Activated CD8-positive, alpha-beta memory T cell treated with anti-CD3 and anti-CD28 coated beads, Interleukin-2, amount 50 U/mL, for 4 hours (primary cell): ENCODE measurements around the gene REPS1.
"Not testable (repeated sequence)": the region's sequence is repeated elsewhere in the genome, so short reads cannot be mapped to it uniquely, and the experiment has no call there.

Source experiments
- DNase-seq: peaks from one replicate; pipeline ENCODE4 v3.0.0-alpha.2; 2020

The REPS1 gene, protein sequence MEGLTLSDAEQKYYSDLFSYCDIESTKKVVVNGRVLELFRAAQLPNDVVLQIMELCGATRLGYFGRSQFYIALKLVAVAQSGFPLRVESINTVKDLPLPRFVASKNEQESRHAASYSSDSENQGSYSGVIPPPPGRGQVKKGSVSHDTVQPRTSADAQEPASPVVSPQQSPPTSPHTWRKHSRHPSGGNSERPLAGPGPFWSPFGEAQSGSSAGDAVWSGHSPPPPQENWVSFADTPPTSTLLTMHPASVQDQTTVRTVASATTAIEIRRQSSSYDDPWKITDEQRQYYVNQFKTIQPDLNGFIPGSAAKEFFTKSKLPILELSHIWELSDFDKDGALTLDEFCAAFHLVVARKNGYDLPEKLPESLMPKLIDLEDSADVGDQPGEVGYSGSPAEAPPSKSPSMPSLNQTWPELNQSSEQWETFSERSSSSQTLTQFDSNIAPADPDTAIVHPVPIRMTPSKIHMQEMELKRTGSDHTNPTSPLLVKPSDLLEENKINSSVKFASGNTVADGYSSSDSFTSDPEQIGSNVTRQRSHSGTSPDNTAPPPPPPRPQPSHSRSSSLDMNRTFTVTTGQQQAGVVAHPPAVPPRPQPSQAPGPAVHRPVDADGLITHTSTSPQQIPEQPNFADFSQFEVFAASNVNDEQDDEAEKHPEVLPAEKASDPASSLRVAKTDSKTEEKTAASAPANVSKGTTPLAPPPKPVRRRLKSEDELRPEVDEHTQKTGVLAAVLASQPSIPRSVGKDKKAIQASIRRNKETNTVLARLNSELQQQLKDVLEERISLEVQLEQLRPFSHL

DNA sequence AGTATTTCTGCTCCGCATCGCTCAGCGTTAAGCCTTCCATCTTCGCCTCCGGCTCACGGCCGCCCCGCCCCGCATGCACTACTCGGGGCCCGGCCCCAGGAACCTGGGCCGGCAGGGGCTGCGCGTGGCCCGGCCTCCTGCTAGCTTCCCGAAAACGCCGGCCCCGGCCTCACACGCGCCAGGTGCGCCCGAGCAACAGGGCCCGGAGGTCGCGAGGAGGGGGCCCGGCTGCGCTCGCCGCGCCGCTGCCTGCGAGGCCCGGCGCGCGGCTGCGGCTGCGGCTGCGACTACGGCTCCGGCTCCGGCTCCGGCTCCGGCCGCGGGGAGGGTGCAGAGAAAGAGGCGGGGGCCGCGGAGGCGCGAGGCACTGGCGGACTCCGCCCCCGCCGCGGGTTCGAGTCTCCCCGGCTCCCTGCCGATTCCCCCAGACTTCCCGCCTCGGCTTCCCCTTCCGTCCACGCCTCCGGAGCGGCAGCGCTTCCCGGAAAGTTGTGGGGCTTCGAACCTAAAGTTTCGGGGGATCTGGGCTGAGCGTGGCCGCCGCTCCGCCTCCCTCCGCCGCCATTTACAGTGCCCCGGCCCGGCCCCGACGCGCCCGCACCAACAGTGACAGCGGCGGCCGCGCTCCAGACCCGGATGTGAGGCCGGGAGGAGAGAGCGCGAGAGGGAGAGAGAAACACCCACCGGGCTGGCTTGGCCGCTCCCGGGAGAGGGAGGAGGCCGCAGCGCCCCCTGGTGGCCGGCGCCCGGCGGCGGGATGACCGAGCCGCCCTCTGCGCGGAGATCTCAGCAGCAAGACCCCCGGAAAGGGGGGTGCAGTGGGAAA, at the start of gene REPS1:
Gene REPS1, minus strand, starts transcription at position 611 of the 826 bp plus-strand sequence. Its CDS starts 571 bp downstream, at position 40.
- peak; percentile 93 for DNase-seq

DNA sequence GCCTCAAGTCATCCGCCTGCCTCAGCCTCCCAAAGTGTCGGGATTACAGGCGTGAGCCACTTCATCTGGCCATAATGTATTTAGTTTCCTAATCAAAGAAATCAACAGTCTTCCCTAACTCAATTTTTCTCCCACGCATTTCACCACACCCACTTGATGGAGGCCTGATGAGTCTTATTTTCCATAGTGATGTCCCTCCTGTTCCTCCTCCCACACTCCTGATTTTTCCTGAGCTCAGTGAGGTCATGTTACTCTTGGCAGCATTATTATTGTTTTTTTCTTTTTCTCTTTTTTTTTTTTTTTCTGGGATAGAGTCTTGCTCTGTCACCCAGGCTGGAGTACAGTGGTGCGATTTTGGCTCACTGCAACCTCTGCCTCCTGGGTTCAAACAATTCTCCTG, 49.4 kb upstream of the REPS1 start:
- DNase-seq: no peak

DNA sequence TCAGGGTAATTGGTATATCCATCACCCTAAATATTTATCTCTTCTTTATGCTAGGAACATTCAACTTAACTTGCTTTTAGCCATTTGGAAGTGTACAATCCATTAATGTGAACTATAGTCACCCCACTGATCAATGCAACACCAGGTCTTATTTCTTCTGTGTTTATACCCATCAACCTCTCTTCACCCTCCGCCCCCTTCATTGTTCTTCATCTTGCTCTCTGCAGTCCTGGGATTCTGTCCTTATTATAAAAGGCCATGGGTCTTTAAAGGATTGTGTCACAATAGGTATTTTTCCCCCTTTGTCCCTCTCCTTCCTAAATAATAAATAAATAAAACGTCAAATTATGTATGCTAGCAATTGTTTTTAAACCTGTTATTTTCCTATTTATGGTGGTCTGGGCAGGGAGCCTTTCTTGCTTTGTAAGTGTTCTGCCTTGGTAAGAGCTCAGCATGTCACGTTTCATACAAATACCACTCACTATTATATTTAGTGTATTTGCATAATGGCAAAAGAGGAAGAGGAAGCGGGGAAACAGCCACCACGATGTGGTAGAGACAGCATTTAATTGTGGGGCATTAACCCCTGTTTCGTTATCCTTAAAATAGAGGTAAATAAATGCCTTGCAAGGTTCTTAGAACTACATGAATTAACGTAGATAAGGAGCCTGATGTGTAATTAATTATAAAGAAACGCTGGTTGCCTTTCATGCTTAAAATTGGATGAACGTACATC, 42.3 kb upstream of the REPS1 start:
- DNase-seq: peak; percentile 18

DNA sequence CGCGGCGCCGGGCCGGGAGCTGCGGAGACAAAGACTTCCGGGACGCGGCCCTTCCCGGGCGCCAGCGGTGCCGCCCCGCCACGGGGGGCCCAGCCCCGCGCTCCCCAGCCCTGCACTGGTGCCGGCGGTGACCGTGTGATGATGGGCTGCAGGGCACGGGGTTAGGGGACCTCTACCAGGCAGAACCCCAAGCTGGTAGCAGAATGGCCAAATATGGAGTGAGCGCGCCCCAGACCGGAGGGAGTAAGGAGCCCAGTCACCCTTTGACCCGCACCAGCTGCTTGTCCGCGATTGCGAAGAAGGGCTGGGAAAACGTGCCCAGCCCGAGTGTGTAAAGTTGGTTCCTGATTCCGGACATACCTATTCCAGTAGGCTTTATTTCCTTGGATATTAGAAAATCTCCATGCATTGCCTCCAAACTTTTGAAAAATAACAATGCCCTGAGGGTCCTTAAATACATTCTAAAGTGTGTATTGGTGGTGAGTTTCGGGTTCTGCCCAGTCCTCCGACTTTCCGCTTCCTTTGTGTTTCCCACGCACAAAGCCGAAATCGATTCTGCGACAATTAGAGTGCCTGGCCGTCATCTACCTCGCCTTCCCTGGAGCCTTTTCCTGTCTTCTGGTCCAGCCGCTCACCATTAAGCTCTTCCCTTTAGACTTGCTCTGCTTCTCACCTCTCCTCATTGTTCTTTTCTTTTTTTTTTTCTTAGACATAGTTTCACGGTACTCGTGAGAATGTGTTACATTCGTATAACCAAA, 41.6 kb upstream of the REPS1 start:
- DNase-seq: no peak

DNA sequence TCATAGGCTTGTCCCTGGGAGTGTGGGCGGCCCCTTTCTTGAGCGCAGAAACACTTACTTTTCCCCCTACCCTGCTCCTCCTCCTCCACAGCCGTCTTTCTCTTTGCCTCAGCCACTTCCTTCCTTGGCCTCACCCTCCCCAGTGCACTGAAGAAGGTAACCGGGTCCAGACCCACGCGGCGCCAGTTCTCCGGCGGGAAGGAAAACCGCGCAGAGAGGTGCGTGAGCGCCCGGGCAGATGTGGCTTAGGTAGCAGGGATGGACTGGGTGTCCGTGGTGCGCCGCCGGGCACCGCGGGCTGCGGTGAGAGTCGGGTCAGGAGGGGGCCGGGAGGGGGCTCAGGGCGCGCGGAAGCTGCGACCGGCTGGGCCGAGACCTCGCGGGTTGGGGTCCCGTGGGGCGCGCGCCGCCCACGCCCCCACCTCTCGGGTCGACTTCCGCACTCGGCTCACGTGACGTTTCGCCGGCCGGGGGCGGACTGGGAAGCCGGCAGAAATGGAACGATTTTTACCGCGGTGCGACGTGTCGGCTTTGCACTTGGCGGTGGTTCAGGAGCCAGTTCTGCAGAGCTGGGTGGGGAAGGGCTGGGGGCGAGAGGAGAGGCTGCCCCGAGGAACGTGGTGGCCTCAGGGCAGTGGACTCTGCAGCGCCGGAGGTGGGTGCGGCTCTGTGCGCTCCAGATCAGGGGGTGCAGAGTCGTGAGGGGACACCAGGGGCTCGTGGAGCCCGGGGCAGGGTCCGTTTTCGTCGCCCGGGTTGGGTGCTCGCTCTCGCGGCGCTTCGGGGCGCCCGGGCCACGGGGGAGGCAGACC, 40.8 kb upstream of the REPS1 start, which contains the start of gene ABRACL:
Gene ABRACL, plus strand, starts transcription at position 88 of the 812 bp plus-strand sequence. CDS start 5,416 bp downstream, outside the sequence.
- DNase-seq: peak; percentile 79

DNA sequence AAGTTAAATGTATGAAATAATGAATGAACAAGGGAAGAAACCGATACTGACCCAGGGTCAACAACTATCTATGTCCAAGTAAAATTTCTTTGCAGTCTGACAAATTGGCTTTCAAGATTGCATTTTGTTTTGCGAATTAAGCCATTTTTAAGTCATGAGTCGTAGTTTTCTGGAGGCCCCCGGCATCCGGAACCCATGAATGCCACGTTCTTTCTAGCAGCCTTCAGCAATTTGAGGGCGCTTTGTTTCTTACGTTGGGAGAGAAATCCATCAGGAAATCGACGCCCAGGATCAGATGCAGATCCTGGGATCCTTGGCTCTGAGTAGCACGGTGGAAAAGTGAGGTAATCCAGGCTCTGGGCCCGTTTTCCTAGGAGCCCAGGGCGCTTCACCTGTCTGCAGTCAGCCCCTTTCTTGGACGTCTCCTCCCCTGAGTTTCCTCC, 40.2 kb upstream of the REPS1 start:
- no peak for DNase-seq

DNA sequence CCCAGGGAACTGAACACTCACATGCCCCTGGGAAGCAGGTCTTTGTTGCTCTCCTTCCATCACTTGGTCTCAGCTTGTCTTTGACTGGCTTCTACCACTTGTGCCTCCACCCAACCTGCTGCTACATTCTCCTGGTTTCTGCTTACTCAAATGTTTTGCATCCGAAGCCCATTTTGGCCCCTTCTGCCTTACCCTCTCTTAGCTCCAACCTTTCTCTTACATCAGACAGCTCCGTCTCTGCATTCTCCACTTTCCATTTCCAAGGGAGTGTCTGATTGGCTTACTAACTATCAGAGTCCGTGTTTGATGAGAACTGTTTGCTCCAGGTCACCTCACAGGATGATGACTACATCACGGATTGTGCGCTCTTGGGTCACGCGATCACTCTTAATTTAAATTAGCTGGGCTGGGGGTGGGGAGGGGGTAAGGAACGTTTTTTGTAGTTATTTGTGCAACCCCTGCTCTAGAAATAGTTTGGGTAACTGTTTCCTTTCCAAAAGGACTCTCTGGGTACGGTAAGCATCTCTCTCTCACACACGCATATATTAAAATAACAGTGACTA, 39.6 kb upstream of the REPS1 start:
- DNase-seq: peak; percentile 18

DNA sequence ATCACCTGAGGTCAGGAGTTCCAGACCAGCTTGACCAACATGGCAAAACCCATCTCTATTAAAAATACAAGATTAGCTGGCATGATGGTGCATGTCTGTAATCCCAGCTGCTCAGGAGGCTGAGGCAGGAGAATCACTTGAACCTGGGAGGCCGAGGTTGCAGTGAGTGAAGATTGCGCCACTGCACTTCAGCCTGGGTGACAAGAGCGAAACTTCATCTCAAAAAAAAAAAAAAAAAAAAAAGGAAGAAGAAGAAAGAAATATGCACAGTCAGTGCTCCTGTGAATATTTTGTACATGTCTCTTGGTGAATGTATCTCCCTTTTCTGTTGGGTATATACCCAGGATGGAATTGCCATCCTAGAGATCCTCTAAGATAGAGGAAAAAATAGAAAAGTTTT, 37.4 kb upstream of the REPS1 start:
- not testable (repeated sequence) for DNase-seq

DNA sequence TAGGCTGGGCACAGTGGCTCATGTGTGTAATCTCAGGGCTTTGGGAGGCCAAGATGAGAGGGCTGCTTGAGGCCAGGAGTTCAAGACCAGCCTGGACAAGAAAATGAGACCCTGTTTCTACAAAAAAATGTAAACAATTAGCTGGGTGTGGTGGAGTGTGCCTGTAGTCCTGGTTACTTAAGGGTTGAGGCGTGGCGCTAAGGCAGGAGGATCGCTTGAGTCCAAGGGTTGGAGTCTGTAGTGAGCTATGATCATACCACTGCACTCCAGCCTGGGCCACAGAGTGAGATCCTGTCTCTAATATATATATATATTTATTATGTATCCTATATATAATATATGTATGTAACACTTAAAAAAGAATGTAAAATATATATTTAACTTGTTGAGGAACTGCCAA, 32.6 kb upstream of the REPS1 start:
- DNase-seq: no peak

DNA sequence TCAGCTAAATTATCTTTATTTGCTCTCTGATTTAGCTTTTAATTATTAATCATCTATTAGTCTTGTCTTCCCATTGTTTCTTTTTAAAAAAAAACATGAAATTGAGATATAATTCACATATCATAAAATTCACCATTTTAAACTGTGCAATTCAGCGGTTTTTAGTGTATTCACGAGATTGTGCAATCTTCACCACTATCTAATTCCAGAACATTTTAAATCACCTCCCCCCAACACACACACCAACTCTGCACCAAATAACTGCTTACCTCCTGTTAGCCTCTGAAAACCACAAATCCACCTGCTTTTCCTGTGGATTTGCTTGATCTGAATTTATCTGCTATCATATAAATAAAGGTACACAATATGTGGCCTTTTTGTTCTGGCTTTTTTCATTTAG, 31.7 kb upstream of the REPS1 start:
- no peak for DNase-seq

DNA sequence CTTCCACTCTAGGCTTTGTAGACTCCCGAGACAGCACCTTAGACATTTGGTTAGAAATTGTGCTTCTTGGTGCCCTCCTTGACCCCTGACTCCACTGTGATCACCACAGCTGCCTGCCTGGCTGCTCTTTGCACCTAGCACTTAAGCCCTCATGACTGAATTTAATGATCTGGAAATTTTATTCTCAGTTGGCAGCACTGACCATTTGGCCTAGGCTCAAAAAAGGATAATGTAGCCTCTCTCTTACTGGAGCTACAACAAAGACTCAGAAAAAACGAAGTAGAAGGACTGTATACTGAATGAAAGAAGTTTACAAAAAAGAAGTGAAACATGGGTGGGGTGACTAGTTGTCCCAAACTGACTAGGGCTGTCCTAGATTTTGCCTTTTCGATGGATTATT, 29.2 kb upstream of the REPS1 start:
- DNase-seq: no peak

DNA sequence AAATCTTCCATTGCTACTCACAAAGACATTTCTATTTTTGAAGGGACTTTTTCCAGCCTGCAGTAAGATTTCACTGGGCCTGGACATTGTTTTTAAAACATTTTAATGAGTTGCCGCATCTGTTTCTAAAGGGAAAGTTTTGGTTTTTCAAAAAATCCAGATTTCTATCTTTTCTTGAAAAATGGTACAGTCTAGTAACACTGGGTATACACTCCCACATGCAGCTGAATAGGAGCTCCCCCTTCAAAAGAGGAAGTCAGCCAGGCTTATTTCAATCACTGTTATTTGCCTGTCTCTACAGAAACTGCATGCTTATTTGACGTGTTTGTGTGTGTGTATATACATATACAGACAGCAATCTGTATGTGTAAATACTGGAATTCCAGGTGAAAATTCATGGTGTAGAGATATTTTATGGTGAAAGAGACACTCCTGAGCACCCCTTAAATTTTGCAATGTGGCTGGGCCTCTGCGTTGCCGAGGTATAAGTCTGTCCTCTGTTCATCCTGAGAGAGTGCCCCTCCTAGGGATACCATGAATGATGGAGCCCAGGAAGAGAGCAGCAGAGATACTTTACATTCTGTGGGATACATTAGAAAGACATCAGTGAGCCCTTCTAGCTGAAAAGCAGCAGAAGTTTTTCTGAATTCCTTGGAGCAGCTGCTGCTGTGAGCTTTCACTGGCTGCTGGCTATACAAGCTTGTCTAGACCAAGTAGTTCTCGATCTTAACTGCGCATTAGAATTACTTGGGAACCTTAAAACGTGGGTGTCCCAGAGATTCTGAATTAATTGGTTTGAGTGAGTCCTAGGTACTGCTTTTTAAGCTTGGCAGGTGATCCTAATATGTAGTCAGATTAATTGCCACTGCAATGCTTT, 28.5 kb upstream of the REPS1 start:
- DNase-seq: no peak

DNA sequence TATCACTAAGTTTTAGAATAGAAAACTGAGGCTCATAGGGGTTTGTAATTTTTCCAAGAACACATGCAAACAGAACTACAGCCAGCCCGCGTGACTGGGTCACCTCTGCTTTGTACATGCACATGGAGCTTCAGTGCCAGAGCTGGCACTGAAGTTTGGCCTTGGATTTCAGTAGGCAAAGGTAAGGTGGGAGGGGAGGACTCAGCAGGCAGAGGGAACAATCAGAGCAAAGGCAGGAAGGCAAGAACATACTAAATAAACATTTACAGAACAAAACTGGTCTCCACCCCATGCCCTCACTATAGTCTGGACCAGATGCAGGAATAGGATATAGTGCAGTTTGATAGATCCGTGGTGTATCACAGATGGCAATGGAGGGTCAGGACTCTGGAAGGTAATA, 26.9 kb upstream of the REPS1 start:
- no peak for DNase-seq

DNA sequence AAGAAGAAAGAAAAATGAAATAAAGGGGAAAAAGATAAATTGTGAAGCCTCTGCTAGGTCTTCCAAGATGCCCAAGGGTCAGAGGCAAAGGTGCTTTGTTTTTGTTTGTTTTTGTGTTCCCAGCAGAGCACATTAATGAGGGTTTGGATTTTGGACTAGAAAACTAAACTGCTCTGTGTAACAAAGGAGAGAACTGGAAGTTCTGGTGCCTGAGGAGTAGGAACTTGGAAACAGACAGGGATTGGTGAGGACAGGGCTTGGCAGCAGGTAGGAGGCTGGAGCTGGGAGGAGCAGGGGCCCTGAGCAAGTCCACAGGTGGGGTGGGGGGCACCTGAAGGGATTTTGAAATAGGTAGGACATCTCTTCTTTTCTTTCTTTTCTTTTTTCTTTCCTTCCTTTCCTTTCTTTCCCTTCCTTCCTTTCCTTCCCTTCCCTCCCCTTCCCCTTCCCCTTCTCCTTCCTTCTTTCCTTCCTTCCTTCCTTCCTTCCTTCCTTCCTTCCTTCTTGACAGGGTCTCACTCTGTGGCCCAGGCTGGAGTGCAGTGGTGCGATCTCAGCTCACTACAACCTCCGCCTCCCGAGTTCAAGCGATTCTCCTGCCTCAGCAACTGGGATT, 25.2 kb upstream of the REPS1 start:
- DNase-seq: no peak

DNA sequence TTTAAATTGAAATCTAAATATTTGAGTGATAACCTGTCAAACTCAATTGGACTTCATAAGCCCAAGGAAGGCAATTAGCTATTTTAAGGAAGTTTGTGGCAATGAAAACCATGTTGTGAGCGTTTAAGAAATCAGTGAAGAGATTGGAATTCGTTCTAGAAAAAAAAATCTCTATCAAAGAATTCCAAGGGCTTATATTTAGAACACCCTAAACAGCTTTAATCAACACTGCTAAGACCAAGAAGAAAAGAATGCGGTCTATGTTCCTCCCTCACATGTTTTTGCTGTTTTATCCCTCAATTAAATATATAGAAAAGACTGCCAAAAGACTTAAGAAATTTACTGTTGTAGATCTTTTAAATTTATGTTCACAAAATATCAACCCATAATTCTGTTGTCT, 23.9 kb upstream of the REPS1 start:
- DNase-seq: no peak

DNA sequence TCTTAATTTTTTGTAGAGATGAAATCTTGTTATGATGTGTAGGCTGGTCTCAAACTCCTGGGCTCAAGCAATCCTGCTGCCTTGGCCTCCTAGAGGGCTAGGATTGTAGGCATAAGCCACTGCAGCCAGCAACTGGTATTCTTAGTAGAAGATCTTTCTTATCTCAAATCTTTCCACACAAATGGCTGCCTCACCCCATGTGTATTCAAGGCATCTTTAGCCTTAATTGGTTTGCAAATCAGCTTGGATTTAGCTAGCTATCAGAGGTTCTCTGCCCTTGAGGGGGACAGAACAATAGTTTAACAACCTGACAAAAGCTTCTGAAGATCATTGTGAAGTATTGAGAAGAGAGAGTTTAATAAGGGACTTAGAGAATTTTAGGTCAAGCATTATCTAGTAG, 22.6 kb upstream of the REPS1 start:
- no peak for DNase-seq

DNA sequence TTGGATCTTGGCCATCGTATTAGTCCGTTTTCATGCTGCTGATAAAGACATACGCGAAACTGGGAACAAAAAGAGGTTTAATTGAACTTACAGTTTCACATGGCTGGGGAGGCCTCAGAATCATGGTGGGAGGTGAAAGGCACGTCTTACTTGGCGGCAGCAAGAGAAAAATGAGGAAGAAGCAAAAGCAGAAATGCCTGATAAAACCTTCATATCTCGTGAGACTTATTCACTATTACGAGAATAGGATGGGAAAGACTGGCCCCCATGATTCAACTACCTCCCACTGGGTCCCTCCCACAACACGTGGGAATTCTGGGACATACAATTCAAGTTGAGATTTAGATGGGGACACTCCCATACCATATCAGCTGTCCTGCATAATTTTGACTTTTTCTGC, 20.1 kb upstream of the REPS1 start:
- DNase-seq: no peak

DNA sequence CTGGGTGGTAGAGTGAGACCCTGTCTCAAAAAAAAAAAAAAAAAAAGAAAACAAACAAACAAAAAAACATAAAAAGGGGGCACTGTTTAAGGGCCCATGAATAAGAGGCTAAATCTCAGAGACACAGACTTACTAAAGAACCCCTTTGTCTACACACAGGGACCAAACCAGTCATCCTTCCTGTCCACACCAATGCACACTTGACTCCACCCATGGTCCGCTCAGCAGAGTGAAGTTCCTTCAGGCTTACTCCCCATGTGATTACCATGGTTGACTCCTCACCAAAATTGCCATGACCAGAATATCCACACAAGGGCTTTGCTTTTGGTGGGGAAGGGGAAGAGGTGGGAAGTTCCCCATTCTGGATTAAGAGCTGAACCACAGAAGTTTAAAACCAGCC, 19.4 kb upstream of the REPS1 start:
- no peak for DNase-seq

DNA sequence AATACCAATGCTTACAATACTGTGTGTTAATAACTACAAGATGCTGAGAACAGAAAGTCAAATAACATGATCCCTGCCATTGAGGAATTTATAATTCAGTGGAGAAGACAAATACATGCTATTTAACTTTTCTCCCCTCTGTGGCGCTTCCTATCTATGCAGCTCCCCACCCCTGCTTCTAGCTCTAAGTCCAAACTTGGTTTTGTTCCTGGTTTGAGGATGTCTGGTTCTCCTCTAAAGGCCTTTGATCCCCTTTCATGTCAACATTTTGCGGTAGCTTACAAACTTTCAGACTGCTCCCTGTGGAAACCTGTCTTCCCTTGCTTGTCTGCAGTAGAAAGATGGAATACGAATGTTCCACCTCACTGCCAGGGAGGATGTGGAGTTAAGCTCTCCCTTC, 18.4 kb upstream of the REPS1 start:
- no peak for DNase-seq
